Measurements from ENCODE around the gene PTGER2.

PTGER2 gene, protein sequence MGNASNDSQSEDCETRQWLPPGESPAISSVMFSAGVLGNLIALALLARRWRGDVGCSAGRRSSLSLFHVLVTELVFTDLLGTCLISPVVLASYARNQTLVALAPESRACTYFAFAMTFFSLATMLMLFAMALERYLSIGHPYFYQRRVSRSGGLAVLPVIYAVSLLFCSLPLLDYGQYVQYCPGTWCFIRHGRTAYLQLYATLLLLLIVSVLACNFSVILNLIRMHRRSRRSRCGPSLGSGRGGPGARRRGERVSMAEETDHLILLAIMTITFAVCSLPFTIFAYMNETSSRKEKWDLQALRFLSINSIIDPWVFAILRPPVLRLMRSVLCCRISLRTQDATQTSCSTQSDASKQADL

DNA sequence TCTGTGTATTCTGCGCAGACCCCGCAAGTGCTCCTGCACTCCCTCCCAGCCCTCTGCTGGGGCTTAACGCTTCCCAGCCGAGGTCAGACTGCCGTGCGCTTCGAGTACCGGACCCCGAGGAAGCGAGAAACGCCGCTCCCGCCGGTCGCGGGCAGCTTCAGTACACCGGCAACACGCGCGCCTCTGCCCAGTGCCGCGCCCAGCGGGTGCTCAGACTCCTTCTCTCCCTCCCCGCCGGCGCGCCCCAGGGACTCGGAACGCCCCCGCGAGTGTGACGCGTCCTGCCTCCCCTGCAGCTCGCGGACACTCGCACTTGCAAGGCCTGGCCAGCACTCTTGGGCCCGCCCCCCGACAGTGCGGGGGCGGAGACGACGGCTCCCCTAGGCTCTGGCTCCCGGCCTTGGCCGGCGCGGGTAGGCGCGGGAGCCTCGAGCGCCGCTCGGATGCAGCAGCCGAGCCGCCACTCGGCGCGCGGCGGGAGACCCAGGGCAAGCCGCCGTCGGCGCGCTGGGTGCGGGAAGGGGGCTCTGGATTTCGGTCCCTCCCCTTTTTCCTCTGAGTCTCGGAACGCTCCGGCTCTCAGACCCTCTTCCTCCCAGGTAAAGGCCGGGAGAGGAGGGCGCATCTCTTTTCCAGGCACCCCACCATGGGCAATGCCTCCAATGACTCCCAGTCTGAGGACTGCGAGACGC, at the start of gene PTGER2:
Gene PTGER2 (plus strand): TSS at position 410 of the 692 bp plus-strand sequence. CDS start 237 bp downstream, at position 647.
- Mint-ChIP-seq H3K27me3 (peaks cover 32% of the 10 kb centered on the region), H3K4me3 (peak within 1 kb of the TSS; percentile 98 to 100), H3K27ac (peak within 1 kb of the TSS; percentile 79 to 96), H3K4me1 (peaks cover 81% of the 10 kb centered on the region), H3K9me3 (peaks cover 0 to 3% of the 10 kb centered on the region in 2 donors)
- DNase-seq: peak; percentile 85 to 87
- peak; percentile 80 for ATAC-seq

DNA sequence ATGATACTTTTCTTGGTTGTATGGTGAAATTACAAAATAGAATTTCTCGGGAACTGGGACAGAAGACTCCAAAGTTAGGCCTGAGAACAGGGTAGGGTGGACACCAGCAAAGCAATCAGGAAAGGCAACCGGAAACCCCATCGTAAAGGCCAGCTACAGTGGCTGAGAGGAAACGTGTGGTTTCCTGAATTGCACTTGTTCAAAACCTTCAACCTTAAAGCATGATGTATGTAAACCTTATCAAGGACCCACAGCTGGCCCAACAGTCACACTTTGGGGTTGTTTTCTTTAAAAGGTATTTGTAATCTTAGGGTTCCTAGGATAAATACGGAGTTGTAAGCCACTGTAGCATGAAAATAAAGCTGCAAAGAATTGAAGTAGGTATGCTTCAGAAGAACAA, 48.9 kb upstream of the PTGER2 start:
- Mint-ChIP-seq H3K27me3 (peaks cover 39% of the 10 kb centered on the region), H3K4me1 (peaks cover 42% of the 10 kb centered on the region), H3K27ac (no peak overlapping the region), H3K4me3 (no peak overlapping the region), H3K9me3 (no peaks in the 10 kb centered on the region)
- DNase-seq: no peak
- ATAC-seq: no peak

DNA sequence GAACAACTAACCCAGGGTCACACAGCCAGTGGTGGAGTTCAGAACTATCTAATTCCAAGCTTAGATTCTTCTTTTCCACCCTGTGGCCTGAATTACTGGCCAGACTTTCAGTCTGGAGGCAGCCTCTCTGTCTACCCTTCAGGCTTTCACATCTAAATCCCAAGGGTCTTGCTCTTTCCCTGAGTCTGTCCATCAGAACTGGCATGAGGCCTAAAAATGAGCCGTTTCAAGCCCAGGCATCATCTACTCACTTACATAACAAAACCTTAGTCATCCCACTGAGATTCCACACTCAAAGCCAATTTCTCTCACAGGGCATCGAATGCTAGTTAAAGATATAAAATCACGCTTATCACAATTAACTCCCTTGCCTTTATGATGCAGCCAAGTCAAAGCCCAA, 47.9 kb upstream of the PTGER2 start:
- H3K4me3 Mint-ChIP-seq: no peak overlapping the region
- no peak overlapping the region for H3K27ac Mint-ChIP-seq
- H3K4me1 Mint-ChIP-seq: peaks cover 42% of the 10 kb centered on the region
- DNase-seq (no peak), ATAC-seq (no peak)
- H3K9me3 Mint-ChIP-seq: no peaks in the 10 kb centered on the region
- peaks cover 39% of the 10 kb centered on the region for H3K27me3 Mint-ChIP-seq

DNA sequence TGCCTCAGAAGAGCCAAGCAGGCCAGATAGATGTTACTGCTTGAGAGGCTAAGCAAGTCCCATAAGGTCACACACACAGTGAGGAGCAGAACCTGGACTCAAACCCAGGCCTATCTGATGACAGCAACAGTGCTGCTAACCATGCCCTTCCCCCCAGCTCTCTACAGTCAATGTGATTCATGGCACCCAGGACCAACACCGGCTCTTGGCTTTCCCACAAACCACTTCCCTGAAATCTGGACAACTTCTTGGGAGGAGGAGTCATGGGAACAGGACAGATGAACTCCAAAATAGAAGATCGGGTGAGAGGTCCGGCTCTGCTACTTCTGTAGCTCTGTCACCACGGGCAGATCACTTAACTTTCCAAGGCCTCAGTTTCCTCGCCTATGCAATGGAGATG, 47.3 kb upstream of the PTGER2 start:
- no peak for ATAC-seq
- no peaks in the 10 kb centered on the region for H3K9me3 Mint-ChIP-seq
- H3K27me3 Mint-ChIP-seq: peaks cover 39% of the 10 kb centered on the region
- DNase-seq: no peak
- H3K4me1 Mint-ChIP-seq: peaks cover 42% of the 10 kb centered on the region
- no peak overlapping the region for H3K4me3 Mint-ChIP-seq
- no peak overlapping the region for H3K27ac Mint-ChIP-seq

DNA sequence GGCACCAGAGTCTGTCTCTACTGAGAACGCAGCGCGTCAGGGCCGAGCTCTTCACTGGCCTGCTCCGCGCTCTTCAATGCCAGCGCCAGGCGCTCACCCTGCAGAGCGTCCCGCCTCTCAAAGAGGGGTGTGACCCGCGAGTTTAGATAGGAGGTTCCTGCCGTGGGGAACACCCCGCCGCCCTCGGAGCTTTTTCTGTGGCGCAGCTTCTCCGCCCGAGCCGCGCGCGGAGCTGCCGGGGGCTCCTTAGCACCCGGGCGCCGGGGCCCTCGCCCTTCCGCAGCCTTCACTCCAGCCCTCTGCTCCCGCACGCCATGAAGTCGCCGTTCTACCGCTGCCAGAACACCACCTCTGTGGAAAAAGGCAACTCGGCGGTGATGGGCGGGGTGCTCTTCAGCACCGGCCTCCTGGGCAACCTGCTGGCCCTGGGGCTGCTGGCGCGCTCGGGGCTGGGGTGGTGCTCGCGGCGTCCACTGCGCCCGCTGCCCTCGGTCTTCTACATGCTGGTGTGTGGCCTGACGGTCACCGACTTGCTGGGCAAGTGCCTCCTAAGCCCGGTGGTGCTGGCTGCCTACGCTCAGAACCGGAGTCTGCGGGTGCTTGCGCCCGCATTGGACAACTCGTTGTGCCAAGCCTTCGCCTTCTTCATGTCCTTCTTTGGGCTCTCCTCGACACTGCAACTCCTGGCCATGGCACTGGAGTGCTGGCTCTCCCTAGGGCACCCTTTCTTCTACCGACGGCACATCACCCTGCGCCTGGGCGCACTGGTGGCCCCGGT, 46.4 kb upstream of the PTGER2 start, which contains the start of gene PTGDR:
Gene PTGDR (plus strand): TSS at position 198 of the 778 bp plus-strand sequence. CDS start 117 bp downstream, at position 315.
- ATAC-seq: peak; percentile 51
- Mint-ChIP-seq H3K9me3 (no peaks in the 10 kb centered on the region), H3K4me3 (peak within 1 kb of the TSS; percentile 83 to 94), H3K4me1 (peaks cover 42% of the 10 kb centered on the region), H3K27ac (no peak within 1 kb of the TSS), H3K27me3 (peaks cover 44% of the 10 kb centered on the region)
- peak; percentile 17 for DNase-seq

DNA sequence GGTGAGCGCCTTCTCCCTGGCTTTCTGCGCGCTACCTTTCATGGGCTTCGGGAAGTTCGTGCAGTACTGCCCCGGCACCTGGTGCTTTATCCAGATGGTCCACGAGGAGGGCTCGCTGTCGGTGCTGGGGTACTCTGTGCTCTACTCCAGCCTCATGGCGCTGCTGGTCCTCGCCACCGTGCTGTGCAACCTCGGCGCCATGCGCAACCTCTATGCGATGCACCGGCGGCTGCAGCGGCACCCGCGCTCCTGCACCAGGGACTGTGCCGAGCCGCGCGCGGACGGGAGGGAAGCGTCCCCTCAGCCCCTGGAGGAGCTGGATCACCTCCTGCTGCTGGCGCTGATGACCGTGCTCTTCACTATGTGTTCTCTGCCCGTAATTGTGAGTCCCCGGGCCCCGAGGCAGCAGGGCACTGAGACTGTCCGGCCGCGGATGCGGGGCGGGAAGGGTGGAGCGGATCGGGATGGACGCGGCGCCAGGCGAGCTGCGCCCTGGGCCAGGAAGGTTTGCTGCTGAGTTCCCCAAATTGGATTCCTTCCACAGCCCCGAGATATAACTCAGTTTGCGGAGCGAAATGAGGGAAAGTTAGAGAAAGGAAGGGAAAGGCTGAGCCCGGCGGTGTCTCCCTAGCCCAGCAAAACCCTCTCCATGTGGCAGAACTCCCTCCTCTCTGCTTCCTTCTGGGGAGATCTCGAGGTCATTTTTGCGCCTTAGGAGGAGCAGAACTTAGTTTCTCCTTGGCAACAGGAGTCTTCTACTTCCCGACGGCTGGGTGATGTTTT, 45.6 kb upstream of the PTGER2 start:
- ATAC-seq (peak; percentile 83), DNase-seq (peak; percentile 32 to 34)
- Mint-ChIP-seq H3K4me3 (peak overlapping the region; percentile 83 to 94), H3K9me3 (no peaks in the 10 kb centered on the region), H3K27ac (no peak overlapping the region), H3K4me1 (peaks cover 42% of the 10 kb centered on the region), H3K27me3 (peaks cover 47% of the 10 kb centered on the region)

DNA sequence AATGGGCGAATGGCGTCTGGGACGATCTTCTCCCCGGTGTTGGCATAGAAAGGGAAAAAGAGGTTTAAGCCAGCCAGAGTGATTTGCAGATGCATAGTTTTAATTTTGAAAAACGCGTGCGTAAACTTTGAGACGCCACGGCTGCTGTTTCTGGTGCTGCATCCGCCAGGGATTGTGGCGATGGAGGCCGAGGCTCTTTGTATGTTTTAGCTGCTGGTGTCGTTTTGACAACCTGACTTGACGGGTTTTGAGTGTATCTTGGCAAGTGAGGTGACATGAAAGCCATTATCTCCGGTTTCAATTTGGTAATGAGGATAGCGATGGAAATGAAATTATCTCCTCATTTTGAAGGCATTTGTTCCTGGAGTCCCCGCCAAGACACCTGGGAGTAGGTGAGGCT, 45.0 kb upstream of the PTGER2 start:
- DNase-seq (no peak), ATAC-seq (no peak)
- no peaks in the 10 kb centered on the region for H3K9me3 Mint-ChIP-seq
- H3K27ac Mint-ChIP-seq: no peak overlapping the region
- peaks cover 47% of the 10 kb centered on the region for H3K27me3 Mint-ChIP-seq
- H3K4me3 Mint-ChIP-seq: peak overlapping the region; percentile 83 to 94
- H3K4me1 Mint-ChIP-seq: peaks cover 42% of the 10 kb centered on the region

DNA sequence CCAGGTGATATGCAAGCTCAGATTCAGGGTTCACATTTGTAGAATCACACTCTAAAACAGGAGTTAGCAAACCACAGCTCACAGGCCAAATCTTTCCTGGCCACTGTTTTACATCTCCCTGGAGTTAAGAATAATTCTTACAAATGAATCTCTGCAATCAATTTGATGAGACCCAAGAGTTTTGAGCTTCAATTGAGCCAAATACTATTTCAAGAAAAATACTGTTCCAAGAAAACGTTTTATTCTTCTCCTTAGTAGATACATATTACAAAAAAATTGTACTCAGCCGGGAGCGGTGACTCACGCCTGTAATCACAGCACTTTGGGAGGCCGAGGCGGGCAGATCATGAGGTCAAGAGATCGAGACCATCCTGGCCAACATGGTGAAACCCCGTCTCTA, 44.1 kb upstream of the PTGER2 start:
- peaks cover 40% of the 10 kb centered on the region for H3K4me1 Mint-ChIP-seq

DNA sequence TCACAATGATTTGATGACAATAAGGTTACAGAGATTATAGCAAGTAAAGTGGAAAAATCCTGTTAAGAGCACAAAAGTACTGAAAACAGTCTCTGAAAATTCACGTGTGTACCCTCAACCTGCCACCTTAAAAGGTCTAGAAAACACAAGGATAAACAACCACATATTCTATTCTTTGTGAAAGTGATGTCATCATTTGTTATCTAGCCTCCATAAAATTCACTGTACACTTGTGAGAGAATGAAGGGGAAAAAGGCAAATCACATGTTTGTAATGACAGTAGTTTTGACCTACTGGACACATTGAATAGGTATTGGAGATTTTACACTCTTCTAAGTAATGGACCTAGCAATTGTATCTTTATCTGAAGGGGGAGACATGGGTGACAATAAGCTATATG, 42.6 kb upstream of the PTGER2 start:
- Mint-ChIP-seq H3K27ac (no peak overlapping the region), H3K9me3 (no peaks in the 10 kb centered on the region), H3K27me3 (peaks cover 44% of the 10 kb centered on the region), H3K4me1 (peaks cover 25% of the 10 kb centered on the region), H3K4me3 (no peak overlapping the region)
- no peak for DNase-seq
- no peak for ATAC-seq

More for the DNA sequence above, 44.1 kb upstream of the PTGER2 start:
- H3K9me3 Mint-ChIP-seq: no peaks in the 10 kb centered on the region
- H3K27ac Mint-ChIP-seq: no peak overlapping the region
- peaks cover 47% of the 10 kb centered on the region for H3K27me3 Mint-ChIP-seq
- DNase-seq (no peak), ATAC-seq (no peak)
- H3K4me3 Mint-ChIP-seq: no peak overlapping the region

DNA sequence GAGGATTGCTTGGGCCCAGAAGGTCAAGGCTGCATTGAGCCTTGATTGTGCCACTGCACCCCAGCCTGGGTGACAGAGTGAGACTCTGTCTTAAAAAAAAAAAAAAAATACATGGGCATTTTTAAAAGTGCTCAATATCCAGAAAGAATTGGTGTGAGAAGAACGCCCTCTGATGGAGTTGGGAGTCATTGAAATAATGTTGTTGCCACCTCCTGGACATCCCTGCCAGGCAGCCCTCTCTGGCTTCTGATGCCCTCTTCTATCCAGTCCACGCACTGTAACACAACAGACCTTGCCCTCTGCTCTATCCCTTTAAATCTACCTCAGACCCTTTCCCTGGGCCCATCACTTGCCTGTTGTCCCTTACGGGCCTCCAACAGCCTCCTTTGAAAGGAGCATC, 41.7 kb upstream of the PTGER2 start:
- H3K27me3 Mint-ChIP-seq: peaks cover 36% of the 10 kb centered on the region
- no peak overlapping the region for H3K27ac Mint-ChIP-seq
- H3K4me3 Mint-ChIP-seq: no peak overlapping the region
- no peaks in the 10 kb centered on the region for H3K9me3 Mint-ChIP-seq
- peaks cover 17% of the 10 kb centered on the region for H3K4me1 Mint-ChIP-seq
- peak; percentile 51 for ATAC-seq
- DNase-seq: peak; percentile 20 to 21

DNA sequence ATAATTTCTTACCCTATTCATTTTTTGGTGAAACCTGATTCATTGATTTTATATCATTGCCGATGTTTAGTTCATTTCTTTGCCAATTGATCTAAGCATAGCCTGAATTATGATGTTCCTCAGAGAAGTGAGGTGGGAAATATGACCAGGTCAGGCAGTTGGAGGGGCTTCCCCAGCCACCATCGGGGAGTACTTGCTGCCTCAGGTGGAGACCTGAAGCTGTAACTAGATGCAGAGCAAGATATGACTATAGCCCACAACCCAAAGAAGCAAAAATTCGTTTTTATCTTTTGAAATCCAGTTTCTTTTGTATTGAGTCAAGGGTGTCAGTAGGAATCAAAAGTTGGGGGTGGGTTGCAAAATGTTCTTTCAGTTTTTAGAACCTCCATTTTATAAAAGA, 38.7 kb upstream of the PTGER2 start:
- ATAC-seq: peak; percentile 65
- no peaks in the 10 kb centered on the region for H3K4me1 Mint-ChIP-seq
- H3K27me3 Mint-ChIP-seq: peaks cover 7% of the 10 kb centered on the region
- no peak overlapping the region for H3K4me3 Mint-ChIP-seq
- no peak for DNase-seq
- H3K9me3 Mint-ChIP-seq: no peaks in the 10 kb centered on the region
- H3K27ac Mint-ChIP-seq: no peak overlapping the region

DNA sequence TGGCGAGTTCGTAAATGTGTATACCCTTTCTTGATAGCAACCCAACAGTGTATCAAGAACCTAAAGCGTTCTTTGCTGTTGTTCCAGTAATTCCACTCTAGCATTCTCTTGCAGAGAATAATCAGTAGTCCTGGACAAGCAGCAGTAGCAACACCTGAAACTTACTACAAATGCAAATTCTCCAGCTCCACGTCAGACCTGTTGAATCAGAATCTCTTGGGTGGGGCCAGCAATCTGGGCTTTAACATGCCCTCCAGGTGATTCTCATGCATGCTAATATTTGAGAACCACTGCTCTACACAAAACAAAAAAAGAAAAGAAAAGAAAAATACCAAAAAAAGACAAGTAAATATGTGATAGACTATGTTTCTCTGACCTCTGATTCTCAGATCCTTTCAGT, 36.6 kb upstream of the PTGER2 start:
- H3K4me1 Mint-ChIP-seq: no peaks in the 10 kb centered on the region
- no peak overlapping the region for H3K27ac Mint-ChIP-seq
- no peak for DNase-seq
- no peak overlapping the region for H3K4me3 Mint-ChIP-seq
- peaks cover 4% of the 10 kb centered on the region for H3K27me3 Mint-ChIP-seq
- H3K9me3 Mint-ChIP-seq: no peaks in the 10 kb centered on the region
- no peak for ATAC-seq

DNA sequence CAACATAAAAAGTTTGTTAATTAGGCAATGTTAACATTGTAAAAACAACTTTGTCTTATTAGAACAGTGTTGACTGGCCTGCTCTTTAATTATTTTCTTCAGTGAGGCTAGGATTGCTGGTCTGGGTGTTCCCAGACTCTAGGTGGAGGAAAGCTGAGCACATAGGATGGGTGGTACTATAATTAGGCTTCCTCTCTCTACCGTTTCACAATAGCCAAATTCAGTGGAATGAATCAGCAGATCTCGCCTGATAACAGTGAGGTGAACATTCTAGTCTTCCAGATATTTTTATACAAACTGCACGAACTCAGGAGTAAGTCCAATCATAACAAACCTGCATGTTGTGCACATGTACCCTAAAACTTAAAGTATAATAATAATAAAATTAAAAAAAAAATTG, 34.7 kb upstream of the PTGER2 start:
- Mint-ChIP-seq H3K9me3 (no peaks in the 10 kb centered on the region), H3K27ac (no peak overlapping the region), H3K27me3 (no peaks in the 10 kb centered on the region), H3K4me3 (no peak overlapping the region), H3K4me1 (no peaks in the 10 kb centered on the region)
- ATAC-seq (no peak), DNase-seq (no peak)

DNA sequence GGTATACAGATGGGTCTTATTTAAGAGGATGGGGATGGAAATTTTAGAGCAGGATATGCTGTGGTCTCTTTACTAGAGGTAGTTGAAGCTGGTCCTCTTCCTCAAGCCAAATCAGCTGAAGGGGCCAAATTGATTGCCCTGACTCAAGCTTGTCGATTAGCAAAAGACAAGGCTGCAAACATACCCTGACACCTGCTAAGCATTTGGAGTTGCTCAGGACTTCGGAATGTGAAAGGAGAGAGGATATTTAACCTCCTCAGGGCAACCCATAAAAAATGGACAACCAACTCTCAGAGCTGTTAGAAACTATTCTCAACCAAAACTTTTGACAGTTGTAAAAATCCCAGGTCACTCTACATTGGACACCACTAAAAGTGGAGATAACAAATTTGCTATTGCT, 31.0 kb upstream of the PTGER2 start:
- Mint-ChIP-seq H3K27me3 (peaks cover 8% of the 10 kb centered on the region), H3K4me1 (peaks cover 24% of the 10 kb centered on the region), H3K4me3 (no peak overlapping the region), H3K27ac (no peak overlapping the region), H3K9me3 (no peaks in the 10 kb centered on the region)
- DNase-seq (no peak), ATAC-seq (no peak)
